Activated CD8-positive, alpha-beta memory T cell treated with anti-CD3 and anti-CD28 coated beads, Interleukin-2, amount 50 U/mL, for 48 hours (primary cell): ENCODE data around the gene BBS5.
"Not testable (repeated sequence)": the region's sequence is repeated elsewhere in the genome, so short reads cannot be mapped to it uniquely, and the experiment has no call there.

Source experiments
- DNase-seq: peaks from one replicate; pipeline ENCODE4 v3.0.0-alpha.2; 2020

BBS5 gene

GRCh38 chr2:169479257-169480078 is at the start of gene BBS5:
TSS of gene BBS5 (plus strand) at chr2:169479494. CDS start at chr2:169479554, 60 bp downstream.
- DNase-seq: peak; percentile 88

GRCh38 chr2:169431772-169432171 is 47.5 kb upstream of the BBS5 start:
- not testable (repeated sequence) for DNase-seq

GRCh38 chr2:169434236-169434635 is 45.1 kb upstream of the BBS5 start:
- not testable (repeated sequence) for DNase-seq

GRCh38 chr2:169438466-169439072 is 40.7 kb upstream of the BBS5 start:
- DNase-seq: no peak

GRCh38 chr2:169439900-169440299 is 39.4 kb upstream of the BBS5 start:
- DNase-seq: no peak

- DNase-seq: no peak
Measured at GRCh38 chr2:169446452-169446851, 32.8 kb upstream of the BBS5 start.

- DNase-seq: no peak
Measured at GRCh38 chr2:169448316-169448715, 31.0 kb upstream of the BBS5 start.

GRCh38 chr2:169448865-169449264 is 30.4 kb upstream of the BBS5 start:
- no peak for DNase-seq

- no peak for DNase-seq
Measured at GRCh38 chr2:169452080-169452479, 27.2 kb upstream of the BBS5 start.

GRCh38 chr2:169453044-169453443 is 26.2 kb upstream of the BBS5 start:
- DNase-seq: not testable (repeated sequence)

- no peak for DNase-seq
Measured at GRCh38 chr2:169461143-169461542, 18.2 kb upstream of the BBS5 start.

GRCh38 chr2:169462896-169463695 is 16.2 kb upstream of the BBS5 start:
- DNase-seq: no peak

GRCh38 chr2:169464466-169464865 is 14.8 kb upstream of the BBS5 start:
- no peak for DNase-seq

GRCh38 chr2:169464882-169465281 is 14.4 kb upstream of the BBS5 start:
- no peak for DNase-seq

- no peak for DNase-seq
Measured at GRCh38 chr2:169468841-169469240, 10.5 kb upstream of the BBS5 start.

GRCh38 chr2:169469952-169470572 is 9.2 kb upstream of the BBS5 start:
- no peak for DNase-seq

GRCh38 chr2:169472249-169472648 is 7.0 kb upstream of the BBS5 start:
- no peak for DNase-seq

- DNase-seq: no peak
Measured at GRCh38 chr2:169476459-169476858, 2.8 kb upstream of the BBS5 start.

- DNase-seq: no peak
Measured at GRCh38 chr2:169478339-169478738, 955 bp upstream of the BBS5 start.

- no peak for DNase-seq
Measured at GRCh38 chr2:169478745-169479256, 493 bp upstream of the BBS5 start.

- no peak for DNase-seq
Measured at GRCh38 chr2:169480079-169480465, 778 bp downstream of the BBS5 start.

GRCh38 chr2:169485650-169486138 is 6.4 kb downstream of the BBS5 start:
- no peak for DNase-seq

GRCh38 chr2:169486487-169486886 is 7.2 kb downstream of the BBS5 start:
- DNase-seq: no peak
